Parathyroid adenoma (tissue), 2 donors: ENCODE measurements around the gene UNK.

Source experiments
- H2AFZ ChIP-seq: fragments of 300-600 bp; sonication (generic); one replicate; pipeline ENCODE4 v1.7.0; 2017; ENCODE audit warnings: antibody characterized with exemption, mild to moderate bottlenecking
- H3K27ac ChIP-seq: fragments of 300-600 bp; sonication (generic); one replicate; pipeline ENCODE4 v1.7.0; 2017
- H3K27me3 ChIP-seq: fragments of 300-600 bp; sonication (generic); one replicate; pipeline ENCODE4 v1.7.0; 2017; ENCODE audit warnings: low read length; ENCODE audit not compliant: control insufficient read depth, insufficient read depth
- H3K36me3 ChIP-seq: fragments of 300-600 bp; sonication (generic); one replicate; pipeline ENCODE4 v1.7.0; 2017; ENCODE audit warnings: low read length; ENCODE audit not compliant: control insufficient read depth, insufficient read depth
- H3K4me1 ChIP-seq: fragments of 300-600 bp; sonication (generic); one replicate; pipeline ENCODE4 v1.7.0; 2017; ENCODE audit warnings: control low read depth
- H3K4me2 ChIP-seq: fragments of 300-600 bp; sonication (generic); one replicate; pipeline ENCODE4 v1.7.0; 2017; ENCODE audit warnings: low read length
- H3K4me3 ChIP-seq: fragments of 300-600 bp; sonication (generic); one replicate; pipeline ENCODE4 v1.7.0; 2017; ENCODE audit warnings: low read depth, low read length
- H3K79me2 ChIP-seq: fragments of 300-600 bp; sonication (generic); one replicate; pipeline ENCODE4 v1.7.0; 2017; ENCODE audit warnings: control low read depth
- H3K9ac ChIP-seq: fragments of 300-600 bp; sonication (generic); one replicate; pipeline ENCODE4 v1.7.0; 2017; ENCODE audit warnings: mild to moderate bottlenecking
- H3K9me3 ChIP-seq: fragments of 300-600 bp; sonication (generic); one replicate; pipeline ENCODE4 v1.7.0; 2017; ENCODE audit warnings: low read length; ENCODE audit not compliant: control insufficient read depth
- CTCF ChIP-seq: fragments of 300-600 bp; sonication (generic); IDR thresholded peaks from one replicate; pipeline ENCODE4 v1.7.0; 2017; ENCODE audit warnings: antibody characterized with exemption, mild to moderate bottlenecking
- donor health status: primary hyperparathyroidism.

The UNK gene

DNA sequence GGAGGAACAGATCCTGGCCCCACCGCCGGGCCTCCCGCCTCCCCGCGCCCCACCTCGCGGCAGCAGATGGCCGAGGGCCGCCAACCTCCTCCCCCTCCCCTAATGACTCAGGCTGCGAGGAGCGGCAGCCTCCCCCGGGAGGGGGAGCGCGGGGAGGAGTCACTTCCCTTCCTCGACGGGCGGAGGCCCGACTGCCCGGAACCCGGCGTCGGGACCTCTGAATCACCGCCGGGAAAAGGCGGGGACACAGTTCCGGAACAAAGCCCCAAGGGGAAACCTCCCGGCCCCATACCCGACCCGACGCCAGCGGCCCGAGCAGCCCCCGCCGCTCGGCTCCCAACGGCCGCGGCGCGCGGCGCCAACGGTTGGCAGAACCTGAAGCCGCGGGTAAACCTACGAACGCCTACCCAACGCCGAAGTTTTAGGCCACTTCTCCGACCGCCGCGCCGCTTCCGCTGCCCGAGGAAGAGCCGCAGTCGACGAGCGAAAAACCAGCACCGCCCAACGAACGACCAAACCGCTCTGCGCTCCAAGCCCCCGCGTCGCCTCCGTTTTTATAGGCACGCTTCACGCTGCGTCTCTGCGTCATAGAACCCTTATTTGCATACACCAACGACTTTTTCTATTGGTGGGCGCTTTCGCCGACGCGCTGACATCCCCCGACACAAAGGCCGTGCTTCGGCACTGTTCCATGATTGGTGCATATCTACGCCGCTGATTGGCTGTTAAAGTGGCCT lies 5.2 kb upstream of the UNK start:
- no peaks in the 10 kb centered on the region for H3K36me3 ChIP-seq
- TF ChIP-seq CTCF, result no peak
- peaks cover 25% of the 10 kb centered on the region for H3K79me2 ChIP-seq
- H3K9me3 ChIP-seq, result no peaks in the 10 kb centered on the region
- peak overlapping the region; percentile 85 for H3K4me2 ChIP-seq
- H3K27me3 ChIP-seq, result no peaks in the 10 kb centered on the region
- peaks cover 30% of the 10 kb centered on the region for H3K4me1 ChIP-seq
- H3K4me3 ChIP-seq, result peak overlapping the region; percentile 99
- H3K9ac ChIP-seq, result peak overlapping the region; percentile 98
- peak overlapping the region; percentile 98 for H3K27ac ChIP-seq
- no peak overlapping the region for H2AFZ ChIP-seq

DNA sequence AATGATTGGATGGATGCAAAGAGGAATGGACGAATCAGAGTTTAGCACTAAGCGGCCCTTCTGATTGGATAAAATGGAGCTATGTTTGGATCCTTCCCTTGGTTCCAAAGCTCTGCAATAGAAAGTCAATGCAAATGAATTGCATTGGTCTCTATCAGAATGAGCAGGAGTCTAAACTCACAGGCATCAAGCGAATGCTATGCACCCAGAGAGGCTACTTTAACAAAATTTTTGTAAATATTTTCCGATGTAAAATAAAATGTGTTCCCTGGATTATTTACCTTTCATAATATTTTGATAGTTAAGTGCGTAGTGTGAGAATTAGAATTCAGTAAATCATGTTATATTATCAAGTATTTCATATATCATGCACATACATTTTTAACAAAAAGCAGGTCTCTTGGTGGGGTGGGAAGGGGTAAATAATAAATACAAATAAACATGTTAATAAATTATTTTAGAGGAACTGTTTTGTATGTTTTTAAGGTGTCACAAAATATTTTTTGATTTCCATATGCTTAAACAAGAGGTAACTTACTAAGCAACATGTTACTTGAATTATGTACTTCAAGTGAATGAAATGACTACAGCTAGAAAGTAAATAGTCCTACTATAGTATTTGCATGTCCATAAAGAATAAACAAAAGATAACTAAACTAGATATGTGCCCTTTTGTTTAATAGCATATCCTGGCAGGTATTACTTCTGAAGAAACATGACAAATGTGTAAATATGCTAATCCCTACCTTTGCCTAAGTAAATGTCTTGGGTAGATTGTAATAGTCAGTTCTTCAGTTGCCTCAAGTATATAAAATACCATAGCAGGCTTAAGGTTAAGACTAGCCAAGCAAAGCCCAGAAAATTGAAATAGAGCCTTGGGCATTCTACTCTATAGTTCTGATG lies 4.4 kb upstream of the UNK start:
- peak overlapping the region; percentile 52 for H2AFZ ChIP-seq
- no peaks in the 10 kb centered on the region for H3K36me3 ChIP-seq
- TF ChIP-seq CTCF, result no peak
- H3K79me2 ChIP-seq, result peaks cover 19% of the 10 kb centered on the region
- H3K4me2 ChIP-seq, result no peak overlapping the region
- H3K9ac ChIP-seq, result no peak overlapping the region
- H3K4me1 ChIP-seq, result peaks cover 26% of the 10 kb centered on the region
- peak overlapping the region; percentile 99 for H3K4me3 ChIP-seq
- no peaks in the 10 kb centered on the region for H3K27me3 ChIP-seq
- H3K9me3 ChIP-seq, result no peaks in the 10 kb centered on the region
- H3K27ac ChIP-seq, result peak overlapping the region; percentile 98

DNA sequence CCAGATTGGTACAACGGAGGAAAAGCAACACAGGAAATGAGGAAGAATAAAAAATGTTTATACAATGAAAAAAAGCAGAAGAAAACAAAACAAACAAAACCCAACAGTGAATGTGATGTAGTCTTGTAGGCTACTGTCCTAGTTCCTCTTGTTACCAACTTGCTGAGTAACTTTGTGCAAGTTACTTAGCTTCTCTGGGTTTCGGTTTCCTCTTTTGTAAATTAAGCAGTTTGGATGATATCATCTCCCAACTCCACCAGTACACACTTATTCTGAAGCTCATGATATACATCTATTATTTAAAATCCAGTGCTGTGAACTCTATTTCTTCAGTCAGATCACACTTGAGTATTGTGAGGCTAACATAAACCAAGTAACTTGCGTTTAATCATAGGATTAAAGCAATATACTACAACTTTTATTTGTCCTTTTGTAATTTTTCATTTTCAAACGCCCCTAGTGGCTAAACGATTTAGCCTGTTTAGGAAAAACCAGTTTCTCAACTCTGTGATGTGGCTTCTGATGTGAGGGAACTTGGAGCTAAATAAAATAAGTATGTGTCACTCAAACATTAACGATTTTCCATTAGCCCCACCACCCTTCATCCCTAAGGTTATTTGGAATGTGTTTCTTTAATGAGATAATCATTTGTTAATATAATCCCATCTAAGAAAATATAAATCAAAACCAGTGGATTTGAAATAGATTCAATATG lies 1.4 kb upstream of the UNK start:
- Histone ChIP-seq H3K27ac (peak overlapping the region; percentile 98), H2AFZ (peak overlapping the region; percentile 65), H3K4me3 (peak overlapping the region; percentile 82), H3K9ac (no peak overlapping the region), H3K4me2 (peak overlapping the region; percentile 96), H3K27me3 (no peaks in the 10 kb centered on the region), H3K79me2 (peaks cover 26% of the 10 kb centered on the region), H3K36me3 (no peaks in the 10 kb centered on the region), H3K9me3 (no peaks in the 10 kb centered on the region), H3K4me1 (peaks cover 24% of the 10 kb centered on the region)
- peak; percentile 86 for TF ChIP-seq CTCF

DNA sequence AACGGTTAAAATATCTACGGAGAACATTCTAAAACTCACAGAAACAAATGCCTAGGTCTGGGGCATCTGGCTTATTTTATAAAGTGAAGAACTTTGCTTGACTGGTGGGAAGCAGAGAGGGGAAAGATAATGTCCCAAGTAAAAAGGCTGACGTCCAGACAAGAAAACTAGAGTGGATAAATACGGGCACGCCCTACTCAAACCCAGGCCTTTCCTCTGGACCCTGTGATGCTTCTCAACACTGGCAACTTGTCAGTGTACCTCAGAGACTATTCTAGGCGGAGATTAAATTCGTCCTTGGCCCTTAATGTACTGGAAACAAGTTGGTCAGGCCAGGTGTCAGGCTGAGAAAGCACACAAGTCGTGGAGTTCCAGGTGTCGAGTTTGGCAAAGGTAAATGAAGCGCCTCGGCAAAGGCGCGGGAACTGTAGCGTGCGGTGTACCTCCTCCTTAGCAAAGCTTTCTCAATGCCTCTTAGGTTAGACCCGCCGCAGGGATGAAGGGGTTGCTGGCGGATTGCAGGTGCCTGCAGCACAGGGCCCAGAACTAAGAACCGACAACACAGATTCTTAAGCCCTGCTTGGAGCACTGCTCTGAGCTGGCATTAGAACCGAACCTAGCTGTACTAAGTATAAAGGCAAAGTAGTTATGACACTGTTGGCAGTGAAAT lies 668 bp upstream of the UNK start:
- H2AFZ ChIP-seq, result peak overlapping the region; percentile 83
- TF ChIP-seq CTCF, result no peak
- peaks cover 24% of the 10 kb centered on the region for H3K4me1 ChIP-seq
- peak overlapping the region; percentile 98 for H3K27ac ChIP-seq
- peaks cover 22% of the 10 kb centered on the region for H3K79me2 ChIP-seq
- peak overlapping the region; percentile 96 for H3K4me2 ChIP-seq
- no peaks in the 10 kb centered on the region for H3K36me3 ChIP-seq
- H3K27me3 ChIP-seq, result no peaks in the 10 kb centered on the region
- peak overlapping the region; percentile 82 for H3K4me3 ChIP-seq
- H3K9me3 ChIP-seq, result no peaks in the 10 kb centered on the region
- H3K9ac ChIP-seq, result no peak overlapping the region
